NCI-H774 (cell line): ENCODE data around the gene PARD3.

Source experiments
- DNase-seq: peaks from one replicate; lab custom pipeline; 2025; lab: John Stamatoyannopoulos, UW

The PARD3 gene

DNA sequence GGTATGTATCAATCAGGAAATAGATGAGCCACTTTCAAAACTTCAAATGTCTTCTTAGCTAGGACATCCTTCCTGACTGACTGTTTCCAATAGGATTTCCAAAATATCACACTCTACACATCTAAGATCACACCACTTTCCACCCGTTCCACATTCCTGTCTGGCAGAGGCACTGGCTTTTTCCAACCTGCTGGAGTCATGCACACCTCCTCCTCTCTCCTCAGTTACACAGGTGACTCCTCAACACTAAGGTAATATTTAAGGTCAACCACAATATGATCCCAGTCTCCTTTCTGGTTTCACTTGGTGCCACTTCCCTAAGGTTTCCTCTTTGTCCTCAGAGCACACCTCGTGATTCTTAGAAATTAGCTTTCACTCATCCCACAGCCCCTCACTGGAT lies 196.5 kb downstream of the PARD3 start:
- DNase-seq, result no peak

DNA sequence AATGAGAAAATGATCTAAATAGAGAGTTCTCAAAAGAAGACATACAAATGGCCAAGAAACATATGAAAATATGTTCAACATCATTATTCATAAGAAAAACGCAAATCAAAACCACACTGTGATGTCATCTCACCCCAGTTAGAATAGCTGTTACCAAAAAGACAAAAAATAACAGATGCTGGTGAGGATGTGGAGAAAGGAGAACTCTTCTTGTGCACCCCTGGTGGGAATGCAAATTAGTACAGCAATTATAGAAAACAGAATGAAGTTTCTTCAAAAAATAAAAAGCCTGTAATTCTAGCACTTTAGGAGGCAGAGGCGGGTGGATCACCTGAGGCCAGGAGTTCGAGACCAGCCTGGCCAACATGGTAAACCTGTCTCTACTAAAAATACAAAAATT lies 199.3 kb downstream of the PARD3 start:
- no peak for DNase-seq

DNA sequence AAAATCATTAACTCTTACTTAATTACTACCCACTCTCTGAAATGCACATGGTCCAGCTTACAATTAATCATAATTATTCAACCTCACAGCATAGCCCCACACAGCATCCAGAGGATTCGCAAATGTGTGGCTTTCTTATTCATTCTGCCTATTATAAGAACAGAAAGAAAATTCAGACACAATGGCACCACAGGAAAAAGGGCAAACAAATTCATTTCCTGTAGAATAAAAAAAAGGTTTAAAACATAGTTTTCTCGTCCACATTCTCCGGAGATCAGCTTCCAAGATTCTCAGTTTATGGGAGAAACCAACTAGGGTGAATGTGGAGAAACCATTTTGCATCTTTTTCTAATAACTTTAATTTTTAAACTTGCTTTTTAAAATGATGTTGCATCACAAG lies 201.6 kb downstream of the PARD3 start:
- DNase-seq, result no peak

DNA sequence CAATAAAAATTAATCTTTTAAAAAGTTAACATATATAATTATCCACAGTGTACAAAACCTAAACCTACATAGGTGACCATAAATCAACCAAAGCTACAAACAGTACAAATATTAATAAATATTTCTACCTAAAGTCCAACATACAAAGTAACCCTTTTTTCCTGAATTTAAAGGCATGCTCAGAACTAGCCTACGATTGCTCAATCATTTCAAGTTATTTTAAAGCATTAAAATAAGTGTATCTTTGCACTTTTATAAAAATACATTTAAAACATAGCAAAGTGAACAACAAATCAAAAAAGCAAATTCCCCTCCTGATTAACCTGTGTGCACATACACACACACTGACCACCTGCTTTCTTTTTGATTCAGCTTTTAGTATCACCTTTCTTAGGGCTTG lies 202.2 kb downstream of the PARD3 start:
- no peak for DNase-seq

- DNase-seq, result no peak
Observed at GRCh38 chr10:34612446-34612845, 202.7 kb downstream of the PARD3 start.

GRCh38 chr10:34609287-34609940 lies 205.7 kb downstream of the PARD3 start:
- DNase-seq, result no peak

DNA sequence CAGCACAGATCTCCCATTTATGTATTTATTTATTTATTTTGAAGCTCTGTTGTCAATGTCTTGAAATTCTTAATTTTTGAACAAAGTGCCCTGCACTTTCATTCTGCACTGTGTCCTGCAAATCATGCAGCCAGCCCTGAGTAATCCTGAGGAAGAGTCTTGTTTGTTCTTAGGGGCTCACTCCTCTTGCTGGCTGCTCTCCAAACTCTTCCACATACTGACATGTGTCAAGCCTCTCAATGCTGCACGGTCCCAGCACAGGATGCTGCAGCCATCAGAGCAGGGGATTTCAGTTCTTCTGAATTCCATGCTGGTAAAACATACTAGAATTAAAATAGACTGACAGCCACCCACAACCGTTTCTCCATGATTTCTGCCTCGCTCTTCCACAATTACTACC lies 207.2 kb downstream of the PARD3 start:
- DNase-seq, result no peak

DNA sequence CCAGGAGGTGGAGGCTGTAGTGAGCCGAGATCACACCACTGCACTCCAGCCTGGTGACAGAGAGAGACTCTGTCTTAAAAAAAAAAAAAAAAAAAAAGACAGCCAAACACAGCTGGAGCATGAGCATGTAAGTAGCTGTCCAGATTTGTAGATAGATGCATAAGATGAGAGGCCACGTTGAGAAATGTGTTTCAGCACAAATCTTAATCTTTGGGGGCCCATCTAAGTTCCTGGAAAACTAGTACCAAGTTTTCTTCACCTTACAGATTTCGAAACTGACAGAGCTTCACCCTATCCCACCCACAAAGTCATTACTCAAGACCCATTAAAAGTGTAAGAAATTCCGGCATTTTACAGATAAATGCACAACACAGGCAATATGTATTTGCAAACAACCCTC lies 208.2 kb downstream of the PARD3 start:
- DNase-seq, result no peak

DNA sequence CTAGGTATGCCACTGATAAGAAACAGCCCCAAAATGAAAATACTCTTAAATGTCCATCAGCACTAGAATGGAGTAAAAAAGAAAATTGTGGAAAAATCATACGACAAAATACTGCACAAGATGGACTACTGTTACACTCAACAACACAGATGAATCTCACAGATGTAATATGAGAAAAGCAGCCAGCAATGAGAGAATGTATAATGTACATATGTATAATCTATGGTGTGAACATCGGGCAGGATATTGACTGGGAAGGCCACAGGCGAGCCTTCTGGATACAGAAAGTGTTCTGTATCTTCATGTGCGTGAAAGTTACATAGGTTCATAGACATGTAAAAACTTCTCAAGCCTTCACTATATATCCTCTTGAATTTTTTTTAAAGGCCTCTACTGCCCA lies 212.6 kb downstream of the PARD3 start:
- no peak for DNase-seq

- DNase-seq, result no peak
Observed at GRCh38 chr10:34601691-34602090, 213.4 kb downstream of the PARD3 start.

DNA sequence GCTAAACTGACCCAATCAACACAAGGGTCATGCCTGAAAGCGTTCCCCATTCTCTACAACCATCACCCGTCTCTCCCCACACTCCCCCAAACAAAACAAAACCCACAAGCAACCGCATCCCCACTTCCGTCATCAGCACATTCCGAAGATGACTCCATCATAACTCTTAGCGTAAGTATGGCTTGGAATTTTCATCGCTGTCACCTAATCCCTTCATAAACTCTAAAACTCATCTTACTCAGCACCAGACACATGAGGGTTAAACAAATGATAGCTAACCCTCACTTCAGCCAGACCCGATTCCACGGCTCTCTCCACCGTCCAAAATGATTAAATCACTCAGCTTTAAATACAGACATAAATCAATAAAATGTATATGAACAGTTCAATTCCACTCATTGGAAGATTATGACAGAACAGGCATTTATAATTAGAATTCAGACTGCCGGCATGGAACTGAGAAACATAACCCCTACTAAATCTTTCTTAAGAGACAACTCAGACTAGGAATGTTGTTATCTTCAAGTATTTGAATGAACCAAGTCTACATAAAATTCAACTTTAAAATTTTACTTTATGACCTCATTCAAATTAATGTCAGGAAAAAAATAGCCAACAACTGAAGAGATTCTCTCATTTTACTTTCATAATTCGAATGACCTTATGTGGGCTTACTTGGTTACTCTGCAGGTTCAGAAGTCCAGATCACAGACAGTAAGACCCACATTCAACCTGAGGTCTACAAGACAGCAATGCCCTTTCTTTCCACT lies 215.9 kb downstream of the PARD3 start:
- DNase-seq, result no peak

GRCh38 chr10:34596351-34596750 lies 218.7 kb downstream of the PARD3 start:
- no peak for DNase-seq

- no peak for DNase-seq
Observed at GRCh38 chr10:34593930-34594329, 221.2 kb downstream of the PARD3 start.

DNA sequence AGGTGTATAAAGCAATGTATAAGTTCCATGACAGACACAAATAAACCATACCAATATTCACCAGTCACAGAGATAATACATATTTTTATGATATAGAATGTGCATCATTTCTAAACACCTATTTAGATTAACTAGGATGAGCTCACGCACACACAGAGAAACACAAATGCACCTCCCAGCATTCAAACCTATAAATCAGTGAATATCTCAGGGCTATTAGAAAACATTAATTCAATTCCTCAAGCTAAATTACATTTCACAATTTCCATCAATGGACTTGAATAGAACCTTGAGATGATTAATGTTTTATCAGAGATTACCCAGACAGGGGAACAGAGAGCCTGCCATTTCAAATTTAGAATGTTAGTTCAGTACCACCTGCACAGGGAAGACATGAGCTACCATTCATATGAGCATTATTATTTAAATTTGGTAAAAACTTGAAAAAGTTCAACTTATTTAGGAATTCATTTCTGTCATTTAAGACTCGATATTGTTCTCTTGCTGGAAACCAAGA lies 221.7 kb downstream of the PARD3 start:
- no peak for DNase-seq

- no peak for DNase-seq
Observed at GRCh38 chr10:34590793-34591192, 224.3 kb downstream of the PARD3 start.

DNA sequence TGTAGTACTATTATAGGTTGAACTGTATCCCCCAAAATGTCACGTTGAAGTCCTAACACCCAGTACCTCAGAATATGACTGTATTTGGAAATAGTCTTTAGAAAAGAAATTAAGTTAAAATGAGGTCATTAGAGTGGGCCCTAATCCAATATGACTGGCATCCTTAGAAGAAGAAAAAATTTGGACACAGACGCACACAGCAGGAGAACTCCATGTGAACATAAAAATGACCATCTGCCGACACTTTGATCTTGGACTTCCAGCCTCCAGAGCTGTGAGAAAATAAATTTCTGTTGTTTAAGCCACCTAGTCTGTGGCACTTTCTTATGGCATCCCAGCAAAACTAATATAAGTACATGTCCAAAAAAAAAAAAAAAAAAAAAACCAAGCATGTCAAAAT lies 225.8 kb downstream of the PARD3 start:
- DNase-seq, result no peak

GRCh38 chr10:34587680-34588019 lies 227.4 kb downstream of the PARD3 start:
- no peak for DNase-seq

- DNase-seq, result no peak
Observed at GRCh38 chr10:34587002-34587679, 228.0 kb downstream of the PARD3 start.

DNA sequence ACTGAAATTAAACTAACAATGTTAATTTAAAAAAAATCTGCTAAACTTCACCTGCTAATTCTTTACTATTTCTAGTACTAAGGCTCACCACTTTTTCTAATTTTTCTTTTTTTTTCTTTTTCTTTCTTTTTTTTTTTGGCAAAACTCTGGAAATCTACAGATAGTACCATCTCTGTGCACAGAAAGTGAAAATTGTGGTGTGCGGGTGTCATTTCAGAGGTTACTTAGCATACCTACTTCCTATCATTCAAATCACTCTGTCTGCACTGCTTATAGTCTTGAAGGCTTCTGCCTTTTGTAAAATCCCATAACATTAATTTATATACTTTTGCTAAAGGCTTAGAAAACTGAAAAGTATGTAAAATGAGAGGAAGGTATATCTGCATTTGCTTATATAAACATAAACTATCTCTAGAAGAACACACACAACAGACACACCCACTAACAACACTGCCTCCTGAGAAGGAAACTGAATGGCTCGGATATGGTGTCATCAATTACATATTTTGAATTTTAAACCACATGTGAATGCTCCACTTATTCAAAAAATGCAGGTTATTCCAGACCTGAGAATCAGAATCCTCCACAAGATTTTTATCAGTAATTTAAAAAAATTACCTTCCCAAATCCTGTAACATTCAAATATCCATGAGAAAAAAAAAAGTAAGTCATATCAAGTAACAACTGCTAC lies 229.5 kb downstream of the PARD3 start:
- no peak for DNase-seq

DNA sequence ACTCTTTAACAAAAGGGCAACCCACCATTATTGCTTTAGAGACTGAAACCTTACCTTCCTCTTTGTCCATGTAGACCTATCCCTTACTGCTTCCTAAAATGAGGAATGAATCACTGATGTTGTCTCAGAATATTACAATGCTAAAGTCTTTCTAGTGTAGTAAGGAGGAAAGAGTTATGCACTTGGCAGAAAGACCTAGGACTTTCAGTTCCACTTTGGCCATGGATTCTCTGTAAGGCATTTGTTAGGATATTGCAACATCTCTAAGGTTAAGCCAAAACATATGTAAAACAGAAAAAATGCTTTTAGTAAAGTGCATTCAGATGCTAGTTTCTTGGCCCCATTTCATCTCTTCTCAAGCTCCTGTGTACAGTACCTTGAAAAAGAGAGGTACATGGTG lies 230.9 kb downstream of the PARD3 start:
- DNase-seq, result no peak

- DNase-seq, result no peak
Observed at GRCh38 chr10:34581801-34582532, 233.1 kb downstream of the PARD3 start.

DNA sequence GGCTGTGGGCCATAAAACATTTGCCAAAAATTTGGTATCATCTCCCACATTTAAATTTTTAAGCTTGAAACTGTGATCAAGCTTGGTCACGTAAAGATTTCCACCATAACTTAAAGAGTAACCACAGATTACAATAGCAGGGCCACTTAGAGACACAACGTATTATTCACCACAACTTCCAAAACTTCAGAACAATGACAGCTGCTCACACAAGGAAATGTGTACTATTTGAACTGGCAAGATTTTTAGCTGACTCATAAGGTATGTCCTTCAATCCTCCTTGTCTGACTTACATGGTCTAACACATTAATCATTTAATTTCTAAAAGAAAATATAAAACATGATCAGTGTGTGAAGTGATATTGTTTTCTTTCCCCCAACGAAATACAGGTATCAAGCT lies 234.5 kb downstream of the PARD3 start:
- no peak for DNase-seq
